Measurements from ENCODE around the gene SF3B3.

Gene SF3B3

DNA sequence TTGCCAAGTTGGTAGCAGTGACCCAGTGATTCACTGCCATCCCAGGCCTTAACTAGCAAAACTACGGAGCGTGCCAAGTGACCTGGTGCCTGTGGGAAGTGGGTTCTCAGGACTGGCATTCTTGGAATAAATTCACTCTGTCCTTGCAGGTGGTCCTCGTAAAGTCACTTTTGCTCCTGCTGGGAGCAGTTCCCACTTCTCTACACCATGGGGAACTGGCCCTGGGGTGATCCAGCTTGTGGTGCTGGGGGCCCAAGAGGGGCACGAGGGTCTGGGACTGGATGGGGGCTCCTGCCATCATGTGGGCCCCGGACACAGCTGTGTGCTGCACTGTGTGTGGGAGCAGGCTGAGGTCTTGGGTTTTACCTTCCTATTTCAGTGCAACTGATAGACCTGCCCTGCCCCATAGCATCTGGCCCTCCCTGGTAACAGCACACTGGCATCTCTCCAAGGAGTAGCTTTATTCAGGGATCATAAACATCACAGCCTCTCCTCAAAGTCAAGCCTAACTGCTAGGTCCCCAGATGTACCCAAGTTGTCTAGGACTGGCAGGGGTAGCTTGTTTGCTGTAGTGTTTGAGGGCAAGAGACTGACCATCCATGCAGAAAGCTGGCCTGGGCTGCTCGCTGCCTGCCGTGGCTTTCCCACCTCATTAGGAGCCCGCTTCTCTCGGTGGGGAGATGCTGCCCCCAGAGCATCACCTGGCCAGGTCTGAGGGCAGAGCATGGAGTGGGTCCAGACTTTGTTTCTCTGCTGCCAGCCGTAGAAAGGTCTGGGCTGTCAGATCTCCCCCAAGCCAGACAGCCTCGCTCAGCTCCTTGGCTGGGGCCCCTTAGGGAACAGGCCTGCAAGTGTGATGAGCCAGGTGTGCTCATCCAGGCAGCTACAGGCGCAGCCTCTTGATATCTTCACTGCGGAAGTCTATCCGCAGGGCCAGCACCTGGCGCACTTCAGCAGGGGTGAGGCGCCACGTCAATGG, 43.2 kb upstream of the SF3B3 start:
- in situ Hi-C loops (cut with MboI; ENCODE audit: low pct_unique_long_range_greater_than_20kb, low sequenced_read_pairs, unreplicated experiment): no loop called here
- TF ChIP-seq, protein P1, sequence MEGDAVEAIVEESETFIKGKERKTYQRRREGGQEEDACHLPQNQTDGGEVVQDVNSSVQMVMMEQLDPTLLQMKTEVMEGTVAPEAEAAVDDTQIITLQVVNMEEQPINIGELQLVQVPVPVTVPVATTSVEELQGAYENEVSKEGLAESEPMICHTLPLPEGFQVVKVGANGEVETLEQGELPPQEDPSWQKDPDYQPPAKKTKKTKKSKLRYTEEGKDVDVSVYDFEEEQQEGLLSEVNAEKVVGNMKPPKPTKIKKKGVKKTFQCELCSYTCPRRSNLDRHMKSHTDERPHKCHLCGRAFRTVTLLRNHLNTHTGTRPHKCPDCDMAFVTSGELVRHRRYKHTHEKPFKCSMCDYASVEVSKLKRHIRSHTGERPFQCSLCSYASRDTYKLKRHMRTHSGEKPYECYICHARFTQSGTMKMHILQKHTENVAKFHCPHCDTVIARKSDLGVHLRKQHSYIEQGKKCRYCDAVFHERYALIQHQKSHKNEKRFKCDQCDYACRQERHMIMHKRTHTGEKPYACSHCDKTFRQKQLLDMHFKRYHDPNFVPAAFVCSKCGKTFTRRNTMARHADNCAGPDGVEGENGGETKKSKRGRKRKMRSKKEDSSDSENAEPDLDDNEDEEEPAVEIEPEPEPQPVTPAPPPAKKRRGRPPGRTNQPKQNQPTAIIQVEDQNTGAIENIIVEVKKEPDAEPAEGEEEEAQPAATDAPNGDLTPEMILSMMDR (IDR thresholded peaks at IDR 0.05; ENCODE audit: extremely low read depth, insufficient read depth, missing control alignments): no peak
- DNase-seq (ENCODE audit: low spot score): no peak

DNA sequence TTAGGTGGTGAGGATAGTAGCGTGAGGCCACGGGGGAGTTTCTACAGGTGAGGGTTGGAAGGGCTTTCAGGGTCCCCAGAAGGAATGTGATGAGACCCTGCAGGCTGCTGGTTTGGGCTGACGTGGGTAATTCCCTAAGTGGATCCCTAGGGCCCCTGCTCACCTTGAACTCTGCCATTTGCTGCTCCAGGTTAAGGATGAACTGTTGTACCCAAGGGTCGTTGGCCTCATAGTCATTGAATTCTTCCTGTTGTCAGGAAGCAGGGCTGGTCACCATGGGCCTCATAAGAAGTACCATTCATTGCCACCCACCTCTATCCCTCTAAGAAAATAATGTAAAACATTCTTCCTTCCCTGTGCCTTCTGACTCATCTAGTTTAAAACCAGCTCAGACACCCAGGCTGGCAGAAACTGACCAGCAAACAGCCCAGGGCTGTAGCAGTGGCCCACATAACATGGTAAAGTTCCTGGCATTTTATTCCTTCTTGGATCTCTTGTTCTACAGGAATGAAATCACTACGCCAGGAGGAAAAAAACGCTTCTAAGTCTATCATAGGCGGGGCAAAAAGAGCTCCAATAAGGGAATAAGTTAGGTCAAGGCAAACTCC, 41.6 kb upstream of the SF3B3 start:
- TF ChIP-seq, protein P1 (IDR thresholded peaks at IDR 0.05; ENCODE audit: extremely low read depth, insufficient read depth, missing control alignments): no peak
- in situ Hi-C loops (cut with MboI; ENCODE audit: low pct_unique_long_range_greater_than_20kb, low sequenced_read_pairs, unreplicated experiment): no loop called here
- DNase-seq (ENCODE audit: low spot score): no peak

DNA sequence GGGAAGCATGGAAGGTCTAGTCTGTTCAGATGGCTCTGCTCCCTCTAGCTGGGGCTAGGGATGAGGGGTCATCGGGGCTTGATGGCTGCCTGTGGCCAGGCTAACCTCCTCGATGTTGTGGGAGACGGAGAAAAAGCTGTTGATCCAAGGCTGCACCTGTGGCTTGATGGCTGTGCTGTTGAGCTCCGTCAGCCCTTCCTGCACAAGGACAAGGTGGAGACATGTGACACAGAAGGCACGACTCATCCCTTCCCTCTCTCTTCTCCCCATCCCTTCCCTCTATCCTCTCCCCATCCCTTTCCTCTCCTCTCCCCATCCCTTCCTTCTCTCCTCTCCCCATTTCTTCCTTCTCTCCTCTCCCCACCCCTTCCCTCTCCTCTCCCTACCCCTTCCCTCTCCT, 41.0 kb upstream of the SF3B3 start:
- TF ChIP-seq, protein P1 (IDR thresholded peaks at IDR 0.05; ENCODE audit: extremely low read depth, insufficient read depth, missing control alignments): no peak
- in situ Hi-C loops (cut with MboI; ENCODE audit: low pct_unique_long_range_greater_than_20kb, low sequenced_read_pairs, unreplicated experiment): no loop called here

DNA sequence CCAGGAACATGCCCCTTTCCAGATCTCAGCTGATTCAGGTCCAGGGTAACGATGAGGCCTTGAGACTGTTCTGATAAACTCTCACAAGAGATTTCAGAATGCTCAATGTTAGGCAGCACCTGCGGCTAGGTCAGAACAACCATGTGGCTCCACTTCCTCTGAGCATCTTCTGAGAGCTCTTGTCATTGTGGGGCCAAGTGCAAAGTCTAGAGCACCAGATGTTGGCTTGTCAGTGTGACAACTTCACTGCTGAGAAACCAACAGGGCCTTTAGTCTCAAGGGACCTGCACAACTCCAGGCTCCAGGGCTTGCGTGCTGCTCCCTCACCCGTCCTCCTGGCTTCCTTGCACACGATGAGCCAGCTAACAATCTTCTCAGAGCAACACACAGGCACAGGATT, 40.2 kb upstream of the SF3B3 start:
- TF ChIP-seq, protein P1 (IDR thresholded peaks at IDR 0.05; ENCODE audit: extremely low read depth, insufficient read depth, missing control alignments): no peak
- DNase-seq (ENCODE audit: low spot score): no peak
- in situ Hi-C loops (cut with MboI; ENCODE audit: low pct_unique_long_range_greater_than_20kb, low sequenced_read_pairs, unreplicated experiment): no loop called here

More for the DNA sequence above, 41.0 kb upstream of the SF3B3 start:
- DNase-seq (ENCODE audit: low spot score): no peak

DNA sequence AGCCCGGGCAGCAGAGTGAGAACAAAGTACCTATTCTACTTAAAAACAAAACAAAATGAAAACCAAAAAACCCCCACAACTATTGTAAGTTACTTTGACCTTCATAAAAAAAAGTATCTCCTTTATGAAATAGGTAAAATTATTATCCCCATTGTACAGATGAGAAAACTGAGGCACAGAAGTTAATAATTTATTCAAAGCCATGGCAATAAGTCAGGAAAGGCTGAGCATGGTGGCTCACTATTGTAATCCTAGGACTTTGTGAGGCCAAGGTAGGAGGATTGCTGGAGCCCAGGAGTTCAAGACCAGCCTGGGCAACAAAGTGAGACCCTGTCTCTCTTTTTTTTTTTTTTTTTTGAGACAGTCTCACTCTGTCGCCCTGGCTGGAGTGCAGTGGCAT, 38.7 kb upstream of the SF3B3 start:
- TF ChIP-seq, protein P1 (IDR thresholded peaks at IDR 0.05; ENCODE audit: extremely low read depth, insufficient read depth, missing control alignments): no peak
- in situ Hi-C loops (cut with MboI; ENCODE audit: low pct_unique_long_range_greater_than_20kb, low sequenced_read_pairs, unreplicated experiment): no loop called here
- DNase-seq (ENCODE audit: low spot score): no peak

DNA sequence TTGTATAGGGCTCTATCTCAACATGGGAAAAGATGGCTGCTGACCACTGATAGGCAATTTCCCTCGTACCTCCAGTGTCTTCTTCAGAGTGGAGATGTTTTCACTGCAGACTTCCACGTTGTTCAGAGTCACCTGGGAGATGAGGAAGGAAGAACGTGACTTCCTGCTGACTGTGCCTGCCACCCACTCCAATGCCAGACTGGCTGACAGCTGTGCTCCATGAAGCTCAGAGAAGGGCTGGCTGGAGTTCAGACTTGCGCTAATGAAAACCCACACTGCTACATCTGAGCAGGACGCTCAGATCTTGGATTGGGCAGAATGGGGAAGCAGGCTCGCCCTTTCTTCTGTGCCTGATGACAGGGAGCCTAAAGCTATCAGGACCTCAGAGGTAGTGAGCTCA, 33.4 kb upstream of the SF3B3 start:
- in situ Hi-C loops (cut with MboI; ENCODE audit: low pct_unique_long_range_greater_than_20kb, low sequenced_read_pairs, unreplicated experiment): no loop called here
- TF ChIP-seq, protein P1 (IDR thresholded peaks at IDR 0.05; ENCODE audit: extremely low read depth, insufficient read depth, missing control alignments): no peak
- no peak for DNase-seq (ENCODE audit: low spot score)
